Neural cell (in vitro differentiated cells): ENCODE results near the gene SLC4A9.

Source experiments
- EZH2 ChIP-seq: fragments of 200-600, 300-800 bp; shearing (Covaris generic), sonication (generic); IDR thresholded peaks from 2 replicates; pipeline ENCODE4 v1.6.1; 2014; ENCODE audit warnings: antibody characterized with exemption, low read length, borderline replicate concordance, mild to moderate bottlenecking; ENCODE audit not compliant: insufficient read depth, poor library complexity, severe bottlenecking
- MXI1 ChIP-seq: fragments of 450-650 bp; conservative IDR thresholded peaks from 2 replicates; pipeline ENCODE4 v1.6.1; 2014; ENCODE audit warnings: antibody characterized with exemption, mild to moderate bottlenecking; ENCODE audit not compliant: poor library complexity, severe bottlenecking
- RAD21 ChIP-seq: fragments of 450-650 bp; conservative IDR thresholded peaks from 2 replicates; pipeline ENCODE4 v1.6.1; 2014; ENCODE audit warnings: antibody characterized with exemption, mild to moderate bottlenecking, moderate library complexity
- TAF1 ChIP-seq: IDR thresholded peaks from 2 replicates; pipeline ENCODE4 v1.6.1; 2012; ENCODE audit warnings: low read depth
- TF ChIP-seq, protein P1 (sequence below): fragments of 450-650 bp; IDR thresholded peaks from 2 replicates; pipeline ENCODE4 v1.5.1; 2014; ENCODE audit warnings: antibody characterized with exemption, mild to moderate bottlenecking, moderate library complexity; ENCODE audit not compliant: poor library complexity, severe bottlenecking

- TF ChIP-seq, protein P1, sequence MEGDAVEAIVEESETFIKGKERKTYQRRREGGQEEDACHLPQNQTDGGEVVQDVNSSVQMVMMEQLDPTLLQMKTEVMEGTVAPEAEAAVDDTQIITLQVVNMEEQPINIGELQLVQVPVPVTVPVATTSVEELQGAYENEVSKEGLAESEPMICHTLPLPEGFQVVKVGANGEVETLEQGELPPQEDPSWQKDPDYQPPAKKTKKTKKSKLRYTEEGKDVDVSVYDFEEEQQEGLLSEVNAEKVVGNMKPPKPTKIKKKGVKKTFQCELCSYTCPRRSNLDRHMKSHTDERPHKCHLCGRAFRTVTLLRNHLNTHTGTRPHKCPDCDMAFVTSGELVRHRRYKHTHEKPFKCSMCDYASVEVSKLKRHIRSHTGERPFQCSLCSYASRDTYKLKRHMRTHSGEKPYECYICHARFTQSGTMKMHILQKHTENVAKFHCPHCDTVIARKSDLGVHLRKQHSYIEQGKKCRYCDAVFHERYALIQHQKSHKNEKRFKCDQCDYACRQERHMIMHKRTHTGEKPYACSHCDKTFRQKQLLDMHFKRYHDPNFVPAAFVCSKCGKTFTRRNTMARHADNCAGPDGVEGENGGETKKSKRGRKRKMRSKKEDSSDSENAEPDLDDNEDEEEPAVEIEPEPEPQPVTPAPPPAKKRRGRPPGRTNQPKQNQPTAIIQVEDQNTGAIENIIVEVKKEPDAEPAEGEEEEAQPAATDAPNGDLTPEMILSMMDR = no peak
- TF ChIP-seq TAF1 = no peak
- no peak for TF ChIP-seq RAD21
- TF ChIP-seq MXI1 = no peak
- TF ChIP-seq EZH2 = no peak
These were observed 22.0 kb downstream of the SLC4A9 start for GRCh38 chr5:140381972-140382371.
